SH-SY5Y (cell line): ENCODE results near the gene WDPCP.

ENCODE experiments used
- GATA2 ChIP-seq: IDR thresholded peaks from 2 replicates; pipeline ENCODE4 v1.6.1; 2011; ENCODE audit warnings: mild to moderate bottlenecking, low read depth, low read length
- GATA3 ChIP-seq: IDR thresholded peaks from 2 replicates; pipeline ENCODE4 v1.6.1; 2011; ENCODE audit warnings: low read depth, mild to moderate bottlenecking, low read length, moderate library complexity

DNA sequence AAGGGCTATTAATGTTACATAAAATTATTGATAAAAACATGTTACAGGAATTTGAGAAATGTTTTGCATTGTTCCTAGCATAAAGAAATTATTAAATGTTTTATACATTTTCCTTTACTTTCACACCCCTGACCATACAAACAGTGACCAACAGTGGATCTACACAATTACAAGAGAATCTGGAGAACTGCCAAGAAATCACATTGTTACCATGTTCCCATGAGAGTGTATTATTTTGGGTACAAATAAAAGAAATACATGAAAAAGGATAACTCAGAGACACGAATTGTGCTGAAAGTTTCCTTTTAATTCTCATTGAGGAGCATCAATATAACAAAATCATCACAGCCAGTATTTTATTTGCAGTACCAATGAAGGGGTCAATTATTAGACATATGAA lies 150.1 kb downstream of the WDPCP start:
- TF ChIP-seq GATA2 = no peak
- no peak for TF ChIP-seq GATA3
